MM.1S (cell line): ENCODE measurements around the gene CXCL17.

Experiments used
- DNase-seq: peaks from one replicate; pipeline ENCODE4 v3.0.0-alpha.2; 2015
- H2AFZ ChIP-seq: fragments of 300-600 bp; sonication (generic); 2 replicates; pipeline ENCODE4 v1.6.0; 2016; ENCODE audit warnings: antibody characterized with exemption, low read length
- H3F3A ChIP-seq: fragments of 300-600 bp; sonication (generic); 2 replicates; pipeline ENCODE4 v1.6.1; 2016; ENCODE audit warnings: mild to moderate bottlenecking, antibody characterized with exemption, low read length, moderate library complexity, mixed read lengths; ENCODE audit not compliant: insufficient read depth
- H3K27ac ChIP-seq: fragments of 300-600 bp; sonication (generic); 2 replicates; pipeline ENCODE4 v1.5.1; 2016; ENCODE audit warnings: mild to moderate bottlenecking, low read length
- H3K27me3 ChIP-seq: fragments of 300-600 bp; sonication (generic); replicated peaks from 2 replicates; pipeline ENCODE4 v1.6.0; 2016; ENCODE audit warnings: low read length; ENCODE audit not compliant: insufficient read depth
- H3K36me3 ChIP-seq: fragments of 300-600 bp; sonication (generic); replicated peaks from 2 replicates; pipeline ENCODE4 v1.6.1; 2016; ENCODE audit warnings: mild to moderate bottlenecking, low read length, mixed read lengths; ENCODE audit not compliant: insufficient read depth
- H3K4me1 ChIP-seq: fragments of 300-600 bp; sonication (generic); 2 replicates; pipeline ENCODE4 v1.6.1; 2016; ENCODE audit warnings: low read length, mixed read lengths
- H3K4me2 ChIP-seq: fragments of 300-600 bp; sonication (generic); 2 replicates; pipeline ENCODE4 v1.6.0; 2016; ENCODE audit warnings: low read depth, low read length
- H3K4me3 ChIP-seq: fragments of 300-600 bp; sonication (generic); 2 replicates; pipeline ENCODE4 v1.5.1; 2016; ENCODE audit warnings: low read length, mixed read lengths
- H3K79me2 ChIP-seq: fragments of 300-600 bp; sonication (generic); 2 replicates; pipeline ENCODE4 v1.6.1; 2016; ENCODE audit warnings: mixed run types, low read length, mixed read lengths
- H3K9ac ChIP-seq: fragments of 300-600 bp; sonication (generic); 2 replicates; pipeline ENCODE4 v1.6.1; 2016; ENCODE audit warnings: low read length, mixed read lengths
- H3K9me2 ChIP-seq: fragments of 300-600 bp; sonication (generic); replicated peaks from 2 replicates; pipeline ENCODE4 v1.6.1; 2016; ENCODE audit warnings: mild to moderate bottlenecking, low read length, mixed read lengths; ENCODE audit not compliant: insufficient read depth
- H3K9me3 ChIP-seq: fragments of 300-600 bp; sonication (generic); replicated peaks from 2 replicates; pipeline ENCODE4 v1.6.1; 2016; ENCODE audit warnings: mild to moderate bottlenecking, low read length, mixed read lengths; ENCODE audit not compliant: insufficient read depth
- H4K20me1 ChIP-seq: fragments of 300-600 bp; sonication (generic); 2 replicates; pipeline ENCODE4 v1.6.1; 2016; ENCODE audit warnings: mild to moderate bottlenecking, low read length, moderate library complexity, mixed read lengths; ENCODE audit not compliant: insufficient read depth
- EZH2 ChIP-seq: fragments of 300-600 bp; sonication (generic); optimal IDR thresholded peaks from 2 replicates; pipeline ENCODE3; 2017; ENCODE audit warnings: low read depth, mild to moderate bottlenecking, antibody characterized with exemption, low read length, mixed read lengths
- EZH2phosphoT487 ChIP-seq: fragments of 300-600 bp; sonication (generic); IDR thresholded peaks from 2 replicates; pipeline ENCODE4 v1.6.1; 2018; ENCODE audit warnings: antibody characterized with exemption, low read length
- TF ChIP-seq, protein P1 (sequence below): fragments of 300-600 bp; sonication (generic); IDR thresholded peaks from 2 replicates; pipeline ENCODE4 v1.5.1; 2016; ENCODE audit warnings: antibody characterized with exemption, low read length, mixed read lengths

Gene CXCL17

DNA sequence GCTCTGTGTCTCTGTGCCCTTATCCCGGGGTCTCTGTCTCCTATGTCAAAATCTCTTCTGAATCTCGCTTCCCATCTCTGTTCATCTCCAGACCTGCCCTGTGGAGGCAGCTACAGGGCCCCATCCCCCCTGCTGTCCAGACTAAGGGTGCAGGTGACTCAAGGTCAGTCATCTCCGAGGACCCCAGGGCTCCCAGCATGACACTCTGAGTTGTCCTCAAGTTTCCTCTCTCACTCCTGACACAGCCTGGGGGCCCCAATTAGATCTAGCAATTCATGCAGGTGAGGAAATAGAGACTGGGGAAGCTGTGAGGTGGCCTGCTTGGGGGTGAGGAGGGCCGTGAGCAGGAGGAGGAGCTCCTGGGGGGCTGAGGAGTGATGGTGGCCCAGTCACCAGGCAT is 50.6 kb downstream of the CXCL17 start:
- H3F3A ChIP-seq: no peaks in the 10 kb centered on the region
- DNase-seq: no peak
- H4K20me1 ChIP-seq: no peaks in the 10 kb centered on the region
- no peaks in the 10 kb centered on the region for H3K9me3 ChIP-seq
- H3K4me3 ChIP-seq: no peak overlapping the region
- H3K27me3 ChIP-seq: peaks cover 52% of the 10 kb centered on the region
- no peaks in the 10 kb centered on the region for H3K9me2 ChIP-seq
- H3K4me1 ChIP-seq: peaks cover 5% of the 10 kb centered on the region; the same call in 1 of the 2 replicates
- H3K36me3 ChIP-seq: no peaks in the 10 kb centered on the region
- no peak overlapping the region for H3K9ac ChIP-seq
- H2AFZ ChIP-seq: no peak overlapping the region
- no peaks in the 10 kb centered on the region; the same call in 1 of the 2 replicates for H3K79me2 ChIP-seq
- TF ChIP-seq EZH2: no peak
- no peak for TF ChIP-seq EZH2phosphoT487
- TF ChIP-seq, protein P1, sequence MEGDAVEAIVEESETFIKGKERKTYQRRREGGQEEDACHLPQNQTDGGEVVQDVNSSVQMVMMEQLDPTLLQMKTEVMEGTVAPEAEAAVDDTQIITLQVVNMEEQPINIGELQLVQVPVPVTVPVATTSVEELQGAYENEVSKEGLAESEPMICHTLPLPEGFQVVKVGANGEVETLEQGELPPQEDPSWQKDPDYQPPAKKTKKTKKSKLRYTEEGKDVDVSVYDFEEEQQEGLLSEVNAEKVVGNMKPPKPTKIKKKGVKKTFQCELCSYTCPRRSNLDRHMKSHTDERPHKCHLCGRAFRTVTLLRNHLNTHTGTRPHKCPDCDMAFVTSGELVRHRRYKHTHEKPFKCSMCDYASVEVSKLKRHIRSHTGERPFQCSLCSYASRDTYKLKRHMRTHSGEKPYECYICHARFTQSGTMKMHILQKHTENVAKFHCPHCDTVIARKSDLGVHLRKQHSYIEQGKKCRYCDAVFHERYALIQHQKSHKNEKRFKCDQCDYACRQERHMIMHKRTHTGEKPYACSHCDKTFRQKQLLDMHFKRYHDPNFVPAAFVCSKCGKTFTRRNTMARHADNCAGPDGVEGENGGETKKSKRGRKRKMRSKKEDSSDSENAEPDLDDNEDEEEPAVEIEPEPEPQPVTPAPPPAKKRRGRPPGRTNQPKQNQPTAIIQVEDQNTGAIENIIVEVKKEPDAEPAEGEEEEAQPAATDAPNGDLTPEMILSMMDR: no peak
- H3K27ac ChIP-seq: no peak overlapping the region
- no peak overlapping the region for H3K4me2 ChIP-seq

DNA sequence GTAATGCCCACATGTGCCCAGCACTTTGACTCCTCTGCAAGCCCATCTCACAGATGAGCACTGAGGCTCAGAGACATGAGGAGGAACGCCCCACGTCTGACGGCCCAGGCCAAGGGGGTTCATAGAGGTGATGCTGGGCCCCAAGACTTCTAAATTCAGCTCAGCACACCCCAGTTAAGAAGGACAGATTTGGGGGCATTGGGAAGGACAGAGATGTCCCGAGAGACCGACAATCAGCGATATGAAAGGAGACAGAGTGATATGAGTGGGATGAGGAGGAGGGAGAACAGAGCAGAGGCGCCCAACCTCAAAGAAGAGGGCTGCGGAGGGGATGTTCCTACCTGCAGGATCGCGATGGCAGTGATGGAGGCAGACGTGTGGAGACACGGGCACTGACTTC is 52.8 kb downstream of the CXCL17 start, which contains the start of gene CNFN:
Gene CNFN (minus strand): TSS at position 399 of the 400 bp plus-strand sequence. CDS start 1,260 bp downstream, outside the sequence.
- DNase-seq: no peak
- H3K36me3 ChIP-seq: no peaks in the 10 kb centered on the region
- TF ChIP-seq, protein P1: no peak
- peak; percentile 83 for TF ChIP-seq EZH2

GRCh38 chr19:42388851-42389489 is 53.8 kb downstream of the CXCL17 start:
- H3K27ac ChIP-seq: no peak overlapping the region
- H3K36me3 ChIP-seq: no peaks in the 10 kb centered on the region
- no peak overlapping the region for H3K4me3 ChIP-seq
- no peak overlapping the region for H2AFZ ChIP-seq
- H3K4me2 ChIP-seq: no peak overlapping the region
- H3K79me2 ChIP-seq: no peaks in the 10 kb centered on the region
- H4K20me1 ChIP-seq: no peaks in the 10 kb centered on the region
- H3K9me2 ChIP-seq: no peaks in the 10 kb centered on the region
- no peak for DNase-seq
- peaks cover 52% of the 10 kb centered on the region for H3K27me3 ChIP-seq
- no peaks in the 10 kb centered on the region for H3K9me3 ChIP-seq
- H3F3A ChIP-seq: no peaks in the 10 kb centered on the region
- no peak for TF ChIP-seq EZH2
- TF ChIP-seq, protein P1: no peak
- no peak for TF ChIP-seq EZH2phosphoT487
- H3K9ac ChIP-seq: no peak overlapping the region
- no peaks in the 10 kb centered on the region for H3K4me1 ChIP-seq

More for the DNA sequence above, 52.8 kb downstream of the CXCL17 start, which contains the start of gene CNFN:
- no peaks in the 10 kb centered on the region for H4K20me1 ChIP-seq
- no peaks in the 10 kb centered on the region for H3K4me1 ChIP-seq
- no peak within 1 kb of the TSS for H2AFZ ChIP-seq
- no peaks in the 10 kb centered on the region for H3F3A ChIP-seq
- H3K4me3 ChIP-seq: no peak within 1 kb of the TSS
- no peak within 1 kb of the TSS for H3K9ac ChIP-seq
- H3K9me3 ChIP-seq: no peaks in the 10 kb centered on the region
- H3K9me2 ChIP-seq: no peaks in the 10 kb centered on the region
- H3K27ac ChIP-seq: no peak within 1 kb of the TSS
- H3K79me2 ChIP-seq: no peaks in the 10 kb centered on the region
- no peak within 1 kb of the TSS for H3K4me2 ChIP-seq
- peaks cover 52% of the 10 kb centered on the region for H3K27me3 ChIP-seq
